ENCODE data around the gene DNMBP. TPM values are rescaled to one million over a fixed set of nuclear protein-coding genes. Genes with fewer than 3 reads are reported as not detected.
A peak's percentile ranks its signal among the peaks of the same experiment; 100 is the strongest.
"Not testable (repeated sequence)": the region's sequence is repeated elsewhere in the genome, so short reads cannot be mapped to it uniquely, and the experiment has no call there.

The DNMBP gene
- total and polyA plus RNA-seq, 5 experiments from 2014 or later = 0.59 to 6.5 (median 1.6) TPM

- ATAC-seq (no peak), DNase-seq (no peak)
- H3K4me1 Mint-ChIP-seq = peaks cover 0 to 56% (median 6%) of the 10 kb centered on the region in 4 donors
- no peaks in the 10 kb centered on the region for H3K27me3 Mint-ChIP-seq
- POLR2A ChIA-PET = no interaction called here
- H3K4me3 Mint-ChIP-seq = no peak overlapping the region
- no peaks in the 10 kb centered on the region for H3K36me3 Mint-ChIP-seq
- H3K9me3 Mint-ChIP-seq = no peaks in the 10 kb centered on the region
- no peak overlapping the region for H3K27ac Mint-ChIP-seq
These were observed 31.8 kb downstream of the DNMBP start for GRCh38 chr10:99977916-99978315.

- Mint-ChIP-seq H3K4me1 (peaks cover 0 to 52% (median 6%) of the 10 kb centered on the region in 4 donors), H3K27ac (no peak overlapping the region), H3K27me3 (no peaks in the 10 kb centered on the region), H3K9me3 (no peaks in the 10 kb centered on the region), H3K4me3 (no peak overlapping the region), H3K36me3 (peaks cover 0 to 2% (median 0%) of the 10 kb centered on the region in 3 donors)
- POLR2A ChIA-PET = no interaction called here
- DNase-seq (no peak), ATAC-seq (no peak)
These were observed 32.7 kb downstream of the DNMBP start for GRCh38 chr10:99976886-99977665.

- Mint-ChIP-seq H3K4me3 (no peak overlapping the region), H3K27ac (peak overlapping the region in 2 of 10 donors; percentile 6 to 44), H3K4me1 (peaks cover 0 to 46% (median 5%) of the 10 kb centered on the region in 4 donors), H3K27me3 (no peaks in the 10 kb centered on the region), H3K36me3 (peaks cover 0 to 9% (median 2%) of the 10 kb centered on the region in 3 donors), H3K9me3 (no peaks in the 10 kb centered on the region)
- ATAC-seq = no peak
- POLR2A ChIA-PET = no interaction called here
- DNase-seq = no peak
These were observed 33.6 kb downstream of the DNMBP start for GRCh38 chr10:99975942-99976809.

GRCh38 chr10:99975106-99975829 lies 34.5 kb downstream of the DNMBP start:
- Mint-ChIP-seq H3K4me1 (peaks cover 0 to 42% (median 3%) of the 10 kb centered on the region in 4 donors), H3K27me3 (no peaks in the 10 kb centered on the region), H3K36me3 (peaks cover 0 to 15% (median 7%) of the 10 kb centered on the region in 3 donors), H3K27ac (no peak overlapping the region), H3K4me3 (no peak overlapping the region), H3K9me3 (no peaks in the 10 kb centered on the region)
- POLR2A ChIA-PET = no interaction called here
- DNase-seq (no peak), ATAC-seq (no peak)

GRCh38 chr10:99973190-99973589 lies 36.6 kb downstream of the DNMBP start:
- POLR2A ChIA-PET = no interaction called here
- Mint-ChIP-seq H3K27me3 (no peaks in the 10 kb centered on the region), H3K36me3 (peaks cover 0 to 36% (median 22%) of the 10 kb centered on the region in 3 donors), H3K9me3 (no peaks in the 10 kb centered on the region), H3K4me3 (no peak overlapping the region), H3K27ac (no peak overlapping the region), H3K4me1 (peaks cover 0 to 33% (median 3%) of the 10 kb centered on the region in 4 donors)
- no peak for DNase-seq
- no peak for ATAC-seq

GRCh38 chr10:99967961-99968360 lies 41.8 kb downstream of the DNMBP start:
- Mint-ChIP-seq H3K27ac (no peak overlapping the region), H3K9me3 (no peaks in the 10 kb centered on the region), H3K27me3 (no peaks in the 10 kb centered on the region), H3K36me3 (peaks cover 0 to 51% (median 32%) of the 10 kb centered on the region in 3 donors), H3K4me3 (no peak overlapping the region), H3K4me1 (peaks cover 0 to 3% (median 0%) of the 10 kb centered on the region in 4 donors)
- DNase-seq (no peak), ATAC-seq (no peak)
- POLR2A ChIA-PET = no interaction called here

GRCh38 chr10:99966306-99966705 lies 43.4 kb downstream of the DNMBP start:
- POLR2A ChIA-PET = no interaction called here
- DNase-seq (no peak), ATAC-seq (no peak)
- Mint-ChIP-seq H3K36me3 (peaks cover 0 to 44% (median 31%) of the 10 kb centered on the region in 3 donors), H3K4me1 (no peaks in the 10 kb centered on the region), H3K4me3 (no peak overlapping the region), H3K27ac (peak overlapping the region in 2 of 10 donors; percentile 37 to 77), H3K27me3 (no peaks in the 10 kb centered on the region), H3K9me3 (no peaks in the 10 kb centered on the region)

GRCh38 chr10:99965700-99966099 lies 44.0 kb downstream of the DNMBP start:
- H3K27me3 Mint-ChIP-seq = no peaks in the 10 kb centered on the region
- ATAC-seq = no peak
- POLR2A ChIA-PET = no interaction called here
- no peaks in the 10 kb centered on the region for H3K9me3 Mint-ChIP-seq
- H3K27ac Mint-ChIP-seq = no peak overlapping the region
- no peak overlapping the region for H3K4me3 Mint-ChIP-seq
- H3K36me3 Mint-ChIP-seq = peaks cover 0 to 39% (median 28%) of the 10 kb centered on the region in 3 donors
- H3K4me1 Mint-ChIP-seq = no peaks in the 10 kb centered on the region
- no peak for DNase-seq

- ATAC-seq = no peak
- Mint-ChIP-seq H3K4me1 (no peaks in the 10 kb centered on the region), H3K4me3 (no peak overlapping the region), H3K36me3 (peaks cover 0 to 31% (median 22%) of the 10 kb centered on the region in 3 donors), H3K9me3 (no peaks in the 10 kb centered on the region), H3K27ac (no peak overlapping the region), H3K27me3 (no peaks in the 10 kb centered on the region)
- DNase-seq = no peak
- POLR2A ChIA-PET = no interaction called here
These were observed 45.0 kb downstream of the DNMBP start for GRCh38 chr10:99964791-99965190.

GRCh38 chr10:99963467-99964165 lies 46.1 kb downstream of the DNMBP start:
- peaks cover 0 to 19% (median 14%) of the 10 kb centered on the region in 3 donors for H3K36me3 Mint-ChIP-seq
- DNase-seq, ATAC-seq, POLR2A ChIA-PET, H3K27me3 Mint-ChIP-seq, H3K27ac Mint-ChIP-seq, H3K4me3 Mint-ChIP-seq, H3K9me3 Mint-ChIP-seq, H3K4me1 Mint-ChIP-seq: not testable (repeated sequence)

GRCh38 chr10:99958806-99959205 lies 50.9 kb downstream of the DNMBP start:
- ATAC-seq (no peak), DNase-seq (no peak)
- no peak overlapping the region for H3K27ac Mint-ChIP-seq
- no peaks in the 10 kb centered on the region for H3K4me1 Mint-ChIP-seq
- H3K27me3 Mint-ChIP-seq = no peaks in the 10 kb centered on the region
- H3K4me3 Mint-ChIP-seq = no peak overlapping the region
- POLR2A ChIA-PET = no interaction called here
- peaks cover 8 to 32% (median 27%) of the 10 kb centered on the region in 3 donors for H3K36me3 Mint-ChIP-seq
- H3K9me3 Mint-ChIP-seq = peaks cover 0 to 3% (median 0%) of the 10 kb centered on the region in 9 donors

GRCh38 chr10:99958302-99958701 lies 51.4 kb downstream of the DNMBP start:
- POLR2A ChIA-PET = no interaction called here
- Mint-ChIP-seq H3K4me3 (no peak overlapping the region), H3K4me1 (no peaks in the 10 kb centered on the region), H3K27ac (no peak overlapping the region), H3K36me3 (peaks cover 8 to 36% (median 30%) of the 10 kb centered on the region in 3 donors), H3K9me3 (peaks cover 0 to 3% (median 0%) of the 10 kb centered on the region in 9 donors), H3K27me3 (no peaks in the 10 kb centered on the region)
- DNase-seq (no peak), ATAC-seq (no peak)
